HG03039 (cell line): ENCODE results near the gene GOLGA7B.

Source experiments
- ATAC-seq: cut with Tn5 transposase; IDR thresholded peaks from one replicate; pipeline ENCODE4 v1.9.1; 2021; ENCODE audit warnings: mild to moderate bottlenecking, moderate library complexity; ENCODE audit not compliant: unreplicated experiment

Gene GOLGA7B

GRCh38 chr10:97892506-97892905 lies 42.9 kb downstream of the GOLGA7B start:
- no peak for ATAC-seq

DNA sequence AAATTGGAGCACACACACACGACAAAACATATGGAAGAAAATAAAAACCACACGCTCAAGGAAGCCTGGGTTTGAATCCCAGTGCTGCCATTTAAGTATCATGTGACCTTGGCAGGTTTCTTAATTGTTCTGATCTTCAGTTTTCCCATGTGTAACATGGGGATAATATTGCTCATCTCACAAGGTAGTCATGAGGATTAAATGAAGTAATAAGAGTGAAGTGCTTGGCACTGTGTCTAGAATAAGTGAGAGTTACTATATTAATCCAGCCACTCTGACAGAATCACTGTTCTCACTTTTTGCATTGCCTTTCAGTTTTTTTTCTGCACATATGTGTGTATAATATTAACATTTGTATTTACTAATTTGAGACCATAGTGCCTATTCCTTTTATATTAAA lies 43.3 kb downstream of the GOLGA7B start:
- no peak for ATAC-seq

GRCh38 chr10:97894092-97894491 lies 44.4 kb downstream of the GOLGA7B start:
- no peak for ATAC-seq

DNA sequence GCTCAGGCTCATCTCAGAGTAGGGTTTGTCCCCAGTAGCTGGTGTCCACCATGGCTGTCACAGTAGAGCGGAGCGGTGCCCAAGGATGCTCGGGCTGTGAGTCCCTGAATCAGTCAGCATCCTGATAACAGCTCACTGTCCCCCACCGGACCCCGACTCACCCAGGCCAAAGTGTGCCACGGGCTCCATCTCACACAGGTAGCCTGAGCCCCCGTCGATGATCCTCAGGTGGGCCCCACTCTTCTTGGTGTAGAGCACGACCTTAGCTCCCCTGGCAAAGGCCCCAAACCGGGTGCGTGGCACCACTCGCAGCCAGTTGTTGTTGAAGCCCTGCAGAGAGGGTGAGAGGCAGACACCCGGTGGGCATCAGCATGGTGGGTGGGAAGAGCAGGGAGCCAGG lies 45.4 kb downstream of the GOLGA7B start:
- no peak for ATAC-seq

GRCh38 chr10:97895915-97896314 lies 46.3 kb downstream of the GOLGA7B start:
- no peak for ATAC-seq

DNA sequence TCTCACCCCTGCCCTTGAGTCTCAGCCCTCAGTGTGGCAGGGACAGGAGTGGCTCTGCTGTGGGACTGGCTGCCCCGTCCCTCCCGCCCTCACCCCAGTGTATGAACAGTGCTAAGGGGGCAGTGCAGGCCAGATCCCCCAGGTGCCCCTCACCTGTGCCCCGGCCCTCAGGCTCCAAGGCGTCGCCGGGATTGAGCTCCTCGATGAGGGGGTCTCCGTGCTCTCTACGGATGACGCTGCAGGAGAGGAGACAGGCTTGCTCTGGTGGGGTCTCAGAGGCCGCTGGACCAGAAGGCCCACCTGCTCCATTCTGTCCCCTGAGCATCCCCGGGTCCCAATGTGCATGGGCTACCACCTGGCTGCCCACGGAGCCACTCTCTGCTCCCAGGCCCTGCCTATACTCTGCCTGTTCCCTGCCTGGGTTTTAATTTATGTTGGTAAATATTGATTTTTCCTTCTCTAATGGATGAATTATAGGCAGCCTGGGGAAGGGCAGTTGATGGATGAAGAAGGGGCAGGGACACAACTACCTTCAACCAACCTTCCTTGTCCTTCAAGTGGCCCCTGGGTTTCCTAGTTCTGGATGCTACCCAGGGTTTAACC lies 47.2 kb downstream of the GOLGA7B start:
- no peak for ATAC-seq

DNA sequence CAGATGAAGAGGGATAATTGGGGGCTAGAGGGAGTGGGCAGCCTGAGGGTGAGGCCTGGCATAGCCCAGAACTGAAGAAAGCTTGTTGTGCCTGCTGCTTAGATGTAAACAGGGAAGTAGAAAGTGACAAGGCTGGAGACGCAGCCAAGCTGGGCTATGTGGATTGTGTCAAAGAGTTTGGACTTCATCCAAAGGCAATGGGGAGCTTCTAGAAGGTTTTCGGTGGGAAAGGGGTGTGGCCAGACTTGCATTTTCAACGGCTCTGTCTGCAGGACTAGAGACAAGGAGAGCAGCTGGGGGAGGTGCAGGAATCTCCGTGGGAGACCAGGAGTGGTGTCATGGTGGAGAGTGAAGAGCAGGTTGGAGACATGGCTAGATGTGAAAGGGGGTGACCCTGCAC lies 48.8 kb downstream of the GOLGA7B start:
- no peak for ATAC-seq

DNA sequence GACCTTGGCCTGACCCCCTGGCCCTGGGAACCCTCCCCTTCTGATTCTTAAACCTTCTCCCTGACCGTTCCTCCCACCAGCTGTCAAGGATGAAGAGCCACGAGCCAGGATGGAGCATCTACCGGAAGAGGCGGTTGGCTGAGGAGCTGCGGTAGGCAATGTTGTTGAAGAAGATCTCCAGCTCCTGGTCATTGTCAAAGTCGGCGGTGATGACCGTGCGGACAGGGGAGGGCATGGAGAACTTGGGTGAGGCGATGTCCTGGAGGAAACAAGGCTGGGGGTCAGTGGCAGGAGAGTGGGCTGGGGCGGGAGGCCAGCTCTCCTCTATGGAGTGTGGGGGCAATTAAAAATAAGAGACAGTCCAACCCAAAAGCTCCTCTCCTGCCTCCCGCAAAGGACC lies 51.7 kb downstream of the GOLGA7B start:
- no peak for ATAC-seq

GRCh38 chr10:97903128-97904017 lies 53.7 kb downstream of the GOLGA7B start:
- ATAC-seq, result no peak

DNA sequence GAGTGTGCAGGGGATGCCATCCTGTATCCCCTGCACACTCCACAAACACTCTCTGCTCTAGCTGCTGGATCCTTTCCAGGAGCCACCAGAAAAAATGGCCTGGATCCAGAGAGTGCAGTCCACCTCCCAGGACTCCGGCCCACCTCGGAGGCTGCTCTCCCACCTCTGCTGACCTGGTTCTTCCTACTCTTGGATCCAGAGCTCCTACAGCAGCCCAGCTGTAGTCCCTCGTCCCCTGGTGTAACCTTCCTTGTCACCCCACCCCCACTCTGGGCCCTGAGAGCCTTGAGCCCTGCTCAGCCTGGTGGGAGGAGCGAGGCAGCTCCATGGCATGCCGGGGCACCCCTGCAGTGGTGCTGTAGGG lies 54.4 kb downstream of the GOLGA7B start:
- ATAC-seq, result no peak

- no peak for ATAC-seq
Observed at GRCh38 chr10:97904576-97904975, 54.9 kb downstream of the GOLGA7B start.

DNA sequence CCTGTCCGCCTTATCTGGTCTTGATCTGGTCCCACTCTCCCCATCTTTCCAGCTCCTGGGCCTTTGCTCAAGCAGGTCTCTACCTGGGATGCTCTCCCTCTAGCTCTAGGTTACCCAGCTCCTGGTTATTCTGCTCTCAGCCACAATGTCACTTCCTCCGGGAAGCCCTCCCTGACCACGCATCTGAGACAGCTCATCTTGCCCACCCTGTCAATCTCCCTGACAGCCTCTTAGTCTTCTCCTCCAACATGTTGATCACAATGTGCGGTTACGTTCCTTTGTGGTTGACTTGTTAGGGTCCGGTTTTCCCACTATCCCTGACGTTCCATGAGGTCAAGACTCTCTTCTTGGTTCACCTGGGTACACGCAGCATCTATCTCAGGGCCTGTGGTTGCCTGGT lies 55.6 kb downstream of the GOLGA7B start:
- ATAC-seq, result no peak

GRCh38 chr10:97907211-97907610 lies 57.6 kb downstream of the GOLGA7B start:
- no peak for ATAC-seq

DNA sequence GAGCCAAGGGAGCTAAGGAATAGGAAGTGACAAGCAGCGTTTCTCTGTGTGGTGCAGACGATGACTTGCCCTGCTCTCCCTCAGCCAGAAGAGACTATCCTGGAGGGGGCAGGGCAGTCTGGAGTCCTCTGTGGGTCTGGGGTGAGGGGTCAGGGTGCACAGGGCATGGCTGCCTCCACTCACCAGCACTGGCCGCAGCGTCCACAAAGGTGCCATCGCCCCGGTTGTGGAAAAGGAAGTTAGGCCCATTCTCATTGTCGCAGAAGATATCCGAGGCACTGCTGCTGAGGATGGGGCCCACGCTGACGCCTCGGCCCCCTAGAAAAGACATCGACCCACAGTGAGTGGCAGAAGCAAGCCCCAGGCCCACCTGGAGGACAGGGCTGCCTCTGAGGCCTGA lies 58.2 kb downstream of the GOLGA7B start:
- ATAC-seq, result no peak

GRCh38 chr10:97910661-97911060 lies 61.0 kb downstream of the GOLGA7B start:
- no peak for ATAC-seq

DNA sequence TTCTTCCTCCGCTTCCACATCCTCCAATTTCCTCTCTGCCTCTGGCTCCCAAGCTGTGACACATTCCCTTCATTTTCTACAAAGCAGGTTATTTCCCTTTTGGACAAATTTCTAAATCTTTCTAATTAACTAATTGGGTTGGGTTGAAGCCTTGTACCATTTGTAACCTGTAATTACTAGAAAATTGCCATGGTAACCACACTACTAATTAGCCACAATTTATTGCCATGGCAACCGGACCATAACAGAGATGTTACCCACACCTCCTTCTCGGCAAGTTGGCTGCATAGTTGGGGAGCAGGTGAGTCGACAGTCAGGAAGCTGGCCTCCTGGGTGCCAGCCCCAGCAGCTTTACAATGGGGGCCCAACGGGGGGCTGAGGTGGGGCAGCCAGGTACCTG lies 61.6 kb downstream of the GOLGA7B start:
- ATAC-seq, result no peak

DNA sequence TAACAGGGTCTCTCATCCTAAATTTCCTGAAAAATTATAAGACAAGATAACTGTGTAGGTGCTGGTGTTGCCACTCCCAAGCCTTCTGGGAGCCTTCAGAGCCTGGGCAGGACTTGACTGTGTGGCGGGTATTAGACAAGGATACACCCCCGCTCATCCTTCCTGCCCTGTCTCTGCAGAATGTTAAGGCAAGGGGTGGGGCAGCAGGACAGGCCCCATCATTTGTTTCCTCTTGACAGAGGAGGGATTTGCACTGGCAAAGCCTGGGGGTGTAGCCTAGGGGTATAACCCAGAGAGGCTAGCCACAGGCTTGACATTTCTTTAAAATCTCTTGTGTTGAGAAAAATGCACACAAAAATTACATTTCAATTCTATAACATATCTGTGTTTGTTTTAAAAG lies 63.5 kb downstream of the GOLGA7B start:
- ATAC-seq, result no peak

DNA sequence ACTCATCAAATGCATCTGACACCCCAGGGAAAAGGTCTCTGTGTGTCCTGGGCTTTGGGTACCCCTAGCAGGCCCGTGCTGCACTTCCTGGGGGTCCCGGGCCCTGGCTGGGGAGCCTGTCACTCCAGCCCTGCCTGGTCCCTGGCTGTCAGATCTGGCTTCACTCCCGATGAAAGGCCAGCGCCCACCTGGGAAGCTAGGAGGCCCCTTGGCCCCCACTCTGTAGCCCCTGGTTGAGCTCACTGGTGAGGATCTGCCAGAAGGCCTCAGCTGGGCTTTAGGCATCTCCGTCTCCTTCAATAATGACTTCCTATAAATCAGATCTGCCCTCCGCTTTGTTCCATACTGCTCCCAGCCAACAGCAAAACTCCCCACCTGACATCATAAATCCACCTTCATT lies 64.0 kb downstream of the GOLGA7B start:
- ATAC-seq, result no peak

DNA sequence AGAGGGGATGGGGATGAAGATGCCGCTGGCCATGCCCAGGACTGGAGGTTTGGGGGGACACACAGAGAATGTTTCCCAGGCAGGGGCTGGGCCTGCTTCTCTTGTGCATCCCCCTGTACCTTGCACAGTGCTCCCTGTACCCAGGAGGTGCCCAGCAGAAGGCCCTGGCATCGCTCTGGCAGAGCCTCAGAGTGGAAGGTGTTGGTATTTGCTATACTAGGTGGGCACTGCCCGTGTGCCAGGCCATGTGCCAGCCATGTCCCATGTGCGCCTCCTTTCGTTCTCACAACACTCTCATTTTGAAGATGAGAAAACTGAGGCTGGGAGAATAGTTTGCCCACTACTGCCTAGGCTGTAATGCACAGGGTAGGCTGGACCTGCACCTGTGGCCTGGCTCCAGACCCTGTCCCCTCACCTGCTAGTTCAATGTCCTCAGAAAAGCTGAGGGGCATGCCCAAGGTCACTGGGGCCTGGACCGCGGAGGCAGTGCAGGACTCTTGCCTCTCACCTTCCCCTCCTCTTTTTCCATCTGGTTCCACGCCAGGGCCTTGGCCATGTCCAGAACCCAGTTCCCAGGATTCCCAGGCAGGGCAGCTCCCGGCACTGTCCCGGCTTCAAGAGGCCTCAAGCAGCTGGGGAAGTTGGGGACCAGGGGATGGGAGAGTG lies 64.7 kb downstream of the GOLGA7B start:
- ATAC-seq, result no peak

- peak; percentile 58 for ATAC-seq
Observed at GRCh38 chr10:97914837-97915211, 65.2 kb downstream of the GOLGA7B start.

DNA sequence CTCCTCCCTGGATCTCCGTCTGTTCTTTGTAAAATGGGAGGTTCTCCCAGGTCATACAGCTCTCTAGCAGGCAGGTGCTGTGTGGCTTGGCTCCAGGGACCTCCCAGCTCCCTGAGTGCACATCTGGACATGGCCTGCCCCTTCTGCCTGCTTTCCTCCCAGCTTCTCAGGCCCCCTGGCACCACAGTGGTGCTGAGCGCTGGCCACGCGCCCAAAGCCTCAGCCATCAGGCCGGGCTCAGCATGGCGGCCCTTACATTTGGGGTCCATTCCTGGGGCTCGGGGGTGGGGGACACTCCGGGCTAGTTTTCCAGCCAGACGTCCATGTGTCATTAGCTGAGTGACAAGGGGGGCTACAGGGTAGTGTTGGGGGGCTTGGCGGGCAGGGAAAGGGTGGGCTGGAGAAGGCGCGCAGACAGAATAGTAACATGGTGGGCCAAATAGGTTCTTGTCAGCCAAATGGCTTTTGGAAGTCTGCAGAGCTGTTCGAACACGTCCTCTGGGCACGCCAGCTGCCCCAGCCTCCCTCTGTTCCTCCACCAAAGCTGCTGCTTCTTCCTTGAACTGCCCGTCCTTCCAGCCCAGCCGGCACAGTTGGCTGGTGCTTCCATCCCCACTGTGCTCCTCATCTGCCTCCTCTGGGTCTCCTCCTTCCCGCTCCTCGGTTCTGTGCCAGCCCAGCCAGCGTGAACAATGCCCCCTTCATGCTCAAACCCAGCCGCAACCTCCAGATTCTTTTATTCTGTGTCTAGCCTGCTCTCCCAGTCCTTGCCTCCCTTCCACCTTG lies 65.9 kb downstream of the GOLGA7B start:
- no peak for ATAC-seq
